Ramos (cell line): ENCODE results near the gene GLYATL2.

ENCODE experiments used
- in situ Hi-C: fragments of 300-500 bp; cut with MboI; formaldehyde crosslinking; loops from one replicate; pipeline ENCODE4 v1.14.3; 2022; ENCODE audit warnings: low sequenced_read_pairs; ENCODE audit not compliant: unreplicated experiment

The GLYATL2 gene

GRCh38 chr11:58844361-58845005 is at the start of gene GLYATL2:
GLYATL2 (minus strand) TSS chr11:58844704; CDS start chr11:58839612, 5,092 bp downstream.
- in situ Hi-C loops = no loop called here

GRCh38 chr11:58893899-58894298 is 49.4 kb upstream of the GLYATL2 start:
- in situ Hi-C loops = no loop called here

GRCh38 chr11:58888579-58888978 is 44.1 kb upstream of the GLYATL2 start:
- in situ Hi-C loops = no loop called here

- in situ Hi-C loops = no loop called here
These were observed 42.9 kb upstream of the GLYATL2 start for GRCh38 chr11:58887452-58887851.

- in situ Hi-C loops = no loop called here
These were observed 36.1 kb upstream of the GLYATL2 start for GRCh38 chr11:58880625-58881024.

GRCh38 chr11:58880166-58880565 is 35.7 kb upstream of the GLYATL2 start:
- in situ Hi-C loops = no loop called here

- in situ Hi-C loops = no loop called here
These were observed 23.1 kb upstream of the GLYATL2 start for GRCh38 chr11:58867556-58867955.

- in situ Hi-C loops = no loop called here
These were observed 22.3 kb upstream of the GLYATL2 start for GRCh38 chr11:58866788-58867187.

- in situ Hi-C loops = no loop called here
These were observed 19.8 kb upstream of the GLYATL2 start for GRCh38 chr11:58864335-58864734.

- in situ Hi-C loops = no loop called here
These were observed 19.2 kb upstream of the GLYATL2 start for GRCh38 chr11:58863697-58864096.

GRCh38 chr11:58861533-58861932 is 17.0 kb upstream of the GLYATL2 start:
- in situ Hi-C loops = no loop called here

GRCh38 chr11:58856806-58857205 is 12.3 kb upstream of the GLYATL2 start:
- in situ Hi-C loops = no loop called here

- in situ Hi-C loops = no loop called here
These were observed 882 bp upstream of the GLYATL2 start for GRCh38 chr11:58845386-58845785.

- in situ Hi-C loops = no loop called here
These were observed 6.7 kb downstream of the GLYATL2 start for GRCh38 chr11:58837707-58838388.

- in situ Hi-C loops = no loop called here
These were observed 12.4 kb downstream of the GLYATL2 start for GRCh38 chr11:58832056-58832645.

GRCh38 chr11:58830673-58831301 is 13.7 kb downstream of the GLYATL2 start:
- in situ Hi-C loops = no loop called here

- in situ Hi-C loops = no loop called here
These were observed 14.7 kb downstream of the GLYATL2 start for GRCh38 chr11:58829786-58830185.

- in situ Hi-C loops = no loop called here
These were observed 30.8 kb downstream of the GLYATL2 start for GRCh38 chr11:58813693-58814092.

- in situ Hi-C loops = no loop called here
These were observed 33.0 kb downstream of the GLYATL2 start for GRCh38 chr11:58811499-58811898.

- in situ Hi-C loops = no loop called here
These were observed 37.2 kb downstream of the GLYATL2 start for GRCh38 chr11:58807343-58807742.

- in situ Hi-C loops = no loop called here
These were observed 39.4 kb downstream of the GLYATL2 start for GRCh38 chr11:58805065-58805464.
